Hematopoietic multipotent progenitor cell treated with erythropoietin and hydrocortisone succinate and interleukin-3 and kit ligand, for 6 days (in vitro differentiated cells): ENCODE results near the gene LIF.
A peak's percentile ranks its signal among the peaks of the same experiment; 100 is the strongest.
"Not testable (repeated sequence)": the region's sequence is repeated elsewhere in the genome, so short reads cannot be mapped to it uniquely, and the experiment has no call there.

Experiments used
- DNase-seq: peaks from one replicate; pipeline ENCODE4 v3.0.0-alpha.2; 2015

Gene LIF

GRCh38 chr22:30205281-30206115 lies 41.1 kb downstream of the LIF start:
- DNase-seq, result no peak

DNA sequence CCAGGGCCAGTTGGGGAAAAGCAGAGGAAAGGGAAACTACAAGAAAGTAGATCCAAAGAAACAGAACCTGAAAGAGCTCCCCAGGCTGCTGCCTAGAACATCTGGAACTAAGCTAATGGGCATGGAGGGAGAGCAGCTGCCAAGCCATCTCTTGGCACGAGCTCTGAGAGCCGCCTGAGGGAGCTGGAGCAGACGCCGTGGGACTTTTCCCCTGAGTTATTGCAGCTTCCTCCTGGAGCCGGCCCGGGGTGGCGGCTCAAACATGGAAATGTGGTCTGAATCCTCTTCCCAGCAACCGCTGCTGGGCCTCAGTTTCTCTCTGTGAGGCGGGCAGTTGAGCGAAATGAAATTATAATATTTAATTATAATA lies 41.8 kb downstream of the LIF start:
- DNase-seq, result no peak

GRCh38 chr22:30204015-30204741 lies 42.4 kb downstream of the LIF start:
- DNase-seq, result no peak

DNA sequence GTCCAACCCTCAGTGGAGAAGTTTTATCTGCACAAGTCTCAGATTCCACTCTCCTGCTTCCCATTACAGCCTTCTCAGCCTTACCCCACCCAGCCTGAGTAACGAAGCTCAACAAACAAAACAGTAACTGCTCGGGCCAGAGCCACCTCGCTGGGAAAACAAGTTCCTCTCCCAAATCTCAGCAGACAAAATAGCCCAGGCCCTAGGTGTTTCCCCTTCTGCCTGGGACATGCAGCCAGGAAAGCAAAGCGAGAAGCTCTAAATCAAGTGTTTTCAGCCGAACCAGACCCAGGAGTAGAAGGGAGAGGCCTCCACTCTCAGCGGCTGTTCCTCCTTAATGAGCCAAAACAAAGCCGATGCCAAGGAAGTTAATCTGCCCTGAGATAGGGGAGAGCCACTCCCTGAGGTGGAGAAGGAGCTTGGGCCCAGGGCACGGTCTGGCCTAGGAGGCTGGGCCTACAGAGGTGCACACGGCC lies 44.0 kb downstream of the LIF start:
- DNase-seq, result no peak

DNA sequence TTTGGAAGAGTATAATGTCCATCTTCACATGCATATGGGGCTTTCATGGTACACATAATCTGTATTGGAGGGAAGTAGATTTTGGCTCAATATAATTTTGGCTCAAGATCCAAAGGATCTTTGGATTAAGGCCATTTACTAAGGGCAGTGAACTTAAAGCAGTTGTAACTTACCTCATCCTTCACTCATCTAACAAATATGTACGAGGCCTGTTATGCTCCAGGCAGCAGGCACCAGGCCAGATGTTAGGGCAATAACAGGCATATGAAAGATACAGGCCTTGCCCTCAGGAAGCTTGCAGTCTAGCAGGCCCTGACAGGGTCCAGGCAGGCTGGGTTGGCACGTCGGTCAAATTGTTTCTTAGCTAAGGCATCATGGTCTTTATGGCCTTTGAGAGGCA lies 44.6 kb downstream of the LIF start:
- DNase-seq, result no peak

GRCh38 chr22:30200905-30201304 lies 45.7 kb downstream of the LIF start:
- DNase-seq, result not testable (repeated sequence)

- no peak for DNase-seq
These were observed 47.6 kb downstream of the LIF start for GRCh38 chr22:30198921-30199320.

DNA sequence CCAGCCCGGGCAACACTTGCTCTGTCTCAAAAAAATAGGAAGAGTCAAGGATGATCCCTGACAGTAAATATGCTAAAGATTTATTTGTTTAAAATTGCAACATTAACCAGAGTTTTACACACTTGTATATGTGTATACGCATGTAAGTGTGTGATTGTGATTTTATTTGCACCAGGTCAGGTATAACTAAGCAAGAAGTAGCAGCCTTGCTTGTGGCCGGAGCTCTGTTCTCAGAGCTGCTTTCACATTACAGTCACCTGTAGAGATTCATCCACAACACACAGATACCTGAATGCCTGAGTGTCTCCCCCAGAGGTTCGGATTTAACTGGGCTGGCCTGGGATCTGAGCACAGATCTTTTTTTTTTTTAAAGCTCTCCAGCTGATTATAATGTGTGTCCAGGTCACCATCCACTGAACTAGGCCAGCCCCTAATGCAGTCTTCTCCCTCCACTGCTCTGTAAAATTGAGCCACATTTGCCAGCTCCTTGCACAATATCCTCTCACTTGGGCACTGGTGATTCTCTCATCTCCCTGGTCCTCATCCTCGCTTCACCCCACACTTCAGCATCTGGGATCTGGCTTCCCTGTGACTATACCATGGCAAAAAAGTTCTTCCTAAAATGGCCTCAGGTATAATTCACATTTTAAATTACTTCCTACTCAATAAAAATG lies 48.3 kb downstream of the LIF start:
- no peak for DNase-seq

- DNase-seq, result no peak
These were observed 49.2 kb downstream of the LIF start for GRCh38 chr22:30197389-30197788.

- no peak for DNase-seq
These were observed 49.7 kb downstream of the LIF start for GRCh38 chr22:30196880-30197336.

- peak; percentile 69 for DNase-seq
These were observed 50.2 kb downstream of the LIF start for GRCh38 chr22:30196141-30196879.

DNA sequence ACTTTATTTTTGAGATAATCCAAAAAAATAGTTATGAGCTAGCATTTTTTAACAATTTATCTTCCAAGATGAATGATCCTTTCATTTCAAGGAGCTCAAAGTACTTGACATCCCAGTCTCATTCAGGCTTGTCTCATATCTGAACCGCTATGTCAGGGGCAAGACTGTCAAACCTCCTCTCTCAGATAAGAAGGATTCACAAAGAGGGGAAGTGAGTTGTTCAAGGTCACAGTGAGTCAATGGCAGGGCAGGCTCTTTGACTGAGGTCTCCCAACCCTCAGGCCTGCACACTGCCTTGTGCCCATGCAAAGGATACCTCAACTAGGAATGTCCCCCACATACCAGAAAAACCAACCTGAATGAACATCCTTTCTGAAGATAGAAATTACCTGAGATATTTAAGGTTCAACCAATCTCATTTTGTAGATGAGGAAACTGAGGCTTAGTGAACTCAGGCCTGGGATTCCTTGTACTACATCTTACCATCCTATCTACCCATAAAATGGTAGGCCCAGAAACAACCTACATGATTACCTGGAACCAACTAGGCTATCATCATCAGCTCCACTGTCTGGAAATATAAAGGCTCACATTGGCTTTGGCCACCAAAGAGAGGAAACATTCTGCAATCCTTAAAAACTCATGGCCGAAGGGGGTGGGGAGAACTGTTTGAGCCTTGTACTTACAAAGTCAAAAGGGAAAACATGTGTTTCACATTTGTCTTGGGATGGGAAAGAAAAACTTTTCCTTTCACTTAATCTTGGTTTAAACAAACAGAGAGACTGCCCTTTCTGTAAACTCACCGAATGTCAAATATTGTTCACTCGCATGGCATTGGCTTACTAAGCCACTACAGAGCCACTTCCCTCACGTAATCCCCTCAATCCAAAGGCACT lies 51.1 kb downstream of the LIF start:
- peak; percentile 43 for DNase-seq

DNA sequence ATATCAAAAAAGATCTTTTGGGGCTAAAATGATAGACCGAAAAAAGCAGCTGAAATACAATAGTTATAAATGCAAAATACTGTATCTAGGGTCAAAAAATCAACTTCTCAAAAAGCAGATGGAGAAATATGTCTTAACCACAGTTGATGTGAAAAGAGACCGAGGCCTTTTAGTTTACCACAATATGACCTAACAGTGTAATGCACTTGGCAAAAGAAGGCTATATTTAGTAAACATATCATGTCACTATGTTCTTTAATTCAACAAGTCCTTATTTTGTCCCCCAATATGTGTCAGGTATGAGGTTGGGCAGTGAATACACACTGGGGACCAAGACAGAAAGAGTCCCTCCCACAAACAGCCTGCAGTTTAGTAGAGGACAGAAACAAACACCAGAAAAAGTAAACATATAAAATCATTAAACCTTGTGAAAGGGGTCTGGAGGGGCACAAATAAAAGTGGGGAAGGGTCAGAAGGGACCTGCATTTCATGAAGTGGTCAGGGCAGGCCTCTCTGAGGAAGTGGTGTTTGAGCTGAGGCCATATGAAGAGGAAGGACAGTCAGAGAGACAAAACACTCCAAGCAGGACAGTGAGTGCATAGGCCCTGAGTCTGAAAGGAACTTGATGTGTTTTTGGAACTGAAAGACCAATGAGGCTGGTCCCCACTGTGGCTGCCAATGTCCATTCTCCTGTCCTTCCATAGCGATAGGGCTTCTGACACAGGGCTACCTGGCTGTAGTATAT lies 53.4 kb downstream of the LIF start:
- DNase-seq, result peak; percentile 63

GRCh38 chr22:30192427-30192826 lies 54.1 kb downstream of the LIF start:
- DNase-seq, result no peak

DNA sequence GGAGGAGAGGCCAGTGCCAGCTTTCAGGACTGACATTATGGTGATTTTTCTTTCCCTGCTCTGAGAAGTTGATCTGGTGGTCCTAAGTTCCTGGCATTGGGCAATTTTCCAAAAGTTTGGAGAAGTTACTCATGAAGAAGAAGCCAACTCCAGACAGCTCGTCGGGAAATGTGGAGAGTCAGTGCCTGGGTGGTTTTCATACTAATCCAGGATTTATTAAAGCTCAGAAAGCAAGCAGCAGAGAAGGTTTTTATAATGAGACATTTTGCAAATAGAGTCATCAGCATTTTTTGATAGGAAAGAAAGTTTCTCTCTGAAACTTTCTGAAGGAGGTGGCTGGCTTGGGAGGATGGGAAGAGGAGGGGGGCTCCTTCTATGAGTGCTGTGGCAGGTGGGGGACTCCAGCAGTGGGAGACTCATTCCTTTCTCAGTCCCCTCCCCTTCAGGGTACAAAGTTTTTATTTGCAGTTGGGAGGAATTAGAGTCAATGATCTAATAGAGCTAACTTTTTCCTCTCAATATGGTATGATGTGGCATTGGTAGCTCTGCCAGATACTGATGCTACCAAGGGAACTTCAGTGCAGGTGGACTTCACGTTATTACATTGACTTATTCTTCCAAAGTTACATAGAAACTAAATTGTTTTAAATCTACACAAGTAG lies 55.4 kb downstream of the LIF start:
- DNase-seq, result no peak

DNA sequence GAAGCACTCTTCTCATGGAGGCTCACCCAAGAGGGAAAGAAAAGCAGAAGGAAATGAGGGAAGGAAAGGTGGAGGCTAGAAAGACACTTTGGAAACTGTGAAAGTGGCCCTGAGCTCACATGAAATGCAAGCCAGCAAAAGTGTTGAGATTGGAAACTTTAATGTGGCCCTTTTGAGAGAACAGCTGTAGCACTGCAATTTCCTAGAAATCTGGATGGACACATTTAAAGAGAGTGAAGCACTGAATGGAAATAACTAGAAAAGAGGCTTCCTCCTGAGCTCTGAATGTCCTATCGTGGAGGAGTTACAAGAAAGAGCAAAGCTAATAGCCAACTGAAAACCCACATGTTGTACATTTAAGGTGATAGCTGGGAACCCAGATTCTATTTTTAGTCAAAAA lies 56.0 kb downstream of the LIF start:
- no peak for DNase-seq
